Loucy (cell line): Measurements from ENCODE around the gene TSPAN31.

ENCODE experiments used
- H2AFZ ChIP-seq: fragments of 200-600 bp; sonication (generic); 2 replicates; pipeline ENCODE4 v1.6.0; 2016; ENCODE audit warnings: antibody characterized with exemption, mild to moderate bottlenecking, low read length, moderate library complexity
- H3F3A ChIP-seq: fragments of 200-600 bp; 2 replicates; pipeline ENCODE4 v1.6.0; 2016; ENCODE audit warnings: antibody characterized with exemption, low read depth, mild to moderate bottlenecking
- H3K27me3 ChIP-seq: fragments of 200-600 bp; sonication (generic); 2 replicates; pipeline ENCODE4 v1.6.1; 2014; ENCODE audit warnings: low read length, mild to moderate bottlenecking; ENCODE audit not compliant: insufficient read depth, poor library complexity, severe bottlenecking
- H3K36me3 ChIP-seq: fragments of 200-600 bp; sonication (generic); 2 replicates; pipeline ENCODE4 v1.6.1; 2016; ENCODE audit warnings: low read length; ENCODE audit not compliant: insufficient read depth
- H3K4me1 ChIP-seq: fragments of 200-600 bp; sonication (generic); 2 replicates; pipeline ENCODE4 v1.5.1; 2014; ENCODE audit warnings: low read length, mild to moderate bottlenecking; ENCODE audit not compliant: insufficient read depth, poor library complexity, severe bottlenecking
- H3K4me2 ChIP-seq: fragments of 200-600 bp; sonication (generic); 2 replicates; pipeline ENCODE4 v1.6.0; 2014; ENCODE audit warnings: antibody characterized with exemption, low read length, low read depth, mild to moderate bottlenecking; ENCODE audit not compliant: poor library complexity, severe bottlenecking
- H3K4me3 ChIP-seq: fragments of 200-600 bp; sonication (generic); 2 replicates; pipeline ENCODE4 v1.5.1; 2014; ENCODE audit warnings: low read length, mild to moderate bottlenecking, mixed read lengths; ENCODE audit not compliant: poor library complexity, severe bottlenecking
- H3K79me2 ChIP-seq: fragments of 200-600 bp; sonication (generic); 2 replicates; pipeline ENCODE4 v1.6.1; 2014; ENCODE audit warnings: low read length; ENCODE audit not compliant: insufficient read depth
- H3K9ac ChIP-seq: fragments of 200-600 bp; sonication (generic); 2 replicates; pipeline ENCODE4 v1.6.0; 2014; ENCODE audit warnings: mild to moderate bottlenecking, low read depth, low read length, moderate library complexity; ENCODE audit not compliant: poor library complexity, severe bottlenecking
- H3K9me2 ChIP-seq: fragments of 200-600 bp; sonication (generic); replicated peaks from 2 replicates; pipeline ENCODE4 v1.6.1; 2016; ENCODE audit warnings: low read depth, low read length, mixed read lengths
- H3K9me3 ChIP-seq: fragments of 200-600 bp; sonication (generic); 2 replicates; pipeline ENCODE4 v1.6.1; 2014; ENCODE audit warnings: mild to moderate bottlenecking, antibody characterized with exemption, low read length, low read depth; ENCODE audit not compliant: insufficient read depth
- H4K20me1 ChIP-seq: fragments of 200-600 bp; sonication (generic); 2 replicates; pipeline ENCODE4 v1.6.0; 2014; ENCODE audit warnings: antibody characterized with exemption, low read length, mild to moderate bottlenecking; ENCODE audit not compliant: insufficient read depth, poor library complexity, severe bottlenecking
- EZH2phosphoT487 ChIP-seq: fragments of 200-600 bp; IDR thresholded peaks from 2 replicates; pipeline ENCODE4 v1.6.1; 2018; ENCODE audit warnings: antibody characterized with exemption, mild to moderate bottlenecking, moderate library complexity, borderline replicate concordance
- TF ChIP-seq, protein P1 (sequence below): fragments of 200-600 bp; sonication (generic); conservative IDR thresholded peaks from 2 replicates; pipeline ENCODE4 v1.5.1; 2014; ENCODE audit warnings: mild to moderate bottlenecking, antibody characterized with exemption, low read length

TSPAN31 gene

DNA sequence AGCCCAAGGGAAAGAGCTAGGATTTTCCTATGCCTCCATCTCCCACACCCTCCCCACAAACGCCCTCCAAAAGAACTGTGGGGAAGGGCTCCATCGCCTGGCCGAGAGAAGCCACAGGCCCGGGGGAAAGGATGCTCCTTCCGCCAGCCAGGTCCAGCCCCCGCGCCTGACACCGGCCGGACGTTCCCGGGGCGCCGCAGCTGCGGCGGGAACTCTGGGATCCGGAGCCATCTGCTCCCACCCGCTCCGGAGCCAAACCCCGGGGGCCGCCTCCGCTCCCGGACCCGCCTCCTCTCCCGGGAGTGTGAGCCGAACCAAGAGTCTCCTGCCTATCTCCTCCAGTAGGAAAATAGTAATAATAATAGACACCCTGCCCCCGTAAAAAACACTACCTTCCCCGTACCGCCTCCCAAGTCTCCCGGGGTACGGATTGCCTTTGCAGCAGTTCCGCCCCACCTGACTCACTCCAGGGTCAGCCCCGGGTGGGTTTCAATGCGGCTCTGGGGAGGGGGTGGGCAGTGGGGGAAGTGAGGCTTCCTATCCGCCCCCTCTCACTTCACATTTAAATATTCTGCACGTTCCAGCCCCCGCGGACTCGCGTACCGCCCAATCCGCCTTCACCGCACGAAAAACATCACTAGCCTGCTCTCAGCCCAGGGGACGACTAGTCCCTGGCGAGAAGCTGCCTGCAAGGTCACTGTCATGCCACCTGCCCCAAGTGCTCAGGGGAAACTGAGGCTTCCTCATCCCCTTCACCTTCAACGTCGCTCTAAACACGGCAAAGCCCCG, 8.7 kb upstream of the TSPAN31 start:
- Histone ChIP-seq H4K20me1 (peaks cover 48% of the 10 kb centered on the region), H2AFZ (no peak overlapping the region), H3K4me3 (no peak overlapping the region), H3K36me3 (peaks cover 41% of the 10 kb centered on the region; the same call in 1 of the 2 replicates), H3K9me3 (no peaks in the 10 kb centered on the region), H3F3A (no peaks in the 10 kb centered on the region), H3K79me2 (peaks cover 64% of the 10 kb centered on the region), H3K4me1 (peaks cover 21% of the 10 kb centered on the region), H3K4me2 (peak overlapping the region; percentile 30), H3K9ac (no peak overlapping the region), H3K27me3 (no peaks in the 10 kb centered on the region), H3K9me2 (no peaks in the 10 kb centered on the region)
- TF ChIP-seq, protein P1, sequence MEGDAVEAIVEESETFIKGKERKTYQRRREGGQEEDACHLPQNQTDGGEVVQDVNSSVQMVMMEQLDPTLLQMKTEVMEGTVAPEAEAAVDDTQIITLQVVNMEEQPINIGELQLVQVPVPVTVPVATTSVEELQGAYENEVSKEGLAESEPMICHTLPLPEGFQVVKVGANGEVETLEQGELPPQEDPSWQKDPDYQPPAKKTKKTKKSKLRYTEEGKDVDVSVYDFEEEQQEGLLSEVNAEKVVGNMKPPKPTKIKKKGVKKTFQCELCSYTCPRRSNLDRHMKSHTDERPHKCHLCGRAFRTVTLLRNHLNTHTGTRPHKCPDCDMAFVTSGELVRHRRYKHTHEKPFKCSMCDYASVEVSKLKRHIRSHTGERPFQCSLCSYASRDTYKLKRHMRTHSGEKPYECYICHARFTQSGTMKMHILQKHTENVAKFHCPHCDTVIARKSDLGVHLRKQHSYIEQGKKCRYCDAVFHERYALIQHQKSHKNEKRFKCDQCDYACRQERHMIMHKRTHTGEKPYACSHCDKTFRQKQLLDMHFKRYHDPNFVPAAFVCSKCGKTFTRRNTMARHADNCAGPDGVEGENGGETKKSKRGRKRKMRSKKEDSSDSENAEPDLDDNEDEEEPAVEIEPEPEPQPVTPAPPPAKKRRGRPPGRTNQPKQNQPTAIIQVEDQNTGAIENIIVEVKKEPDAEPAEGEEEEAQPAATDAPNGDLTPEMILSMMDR, result no peak
- no peak for TF ChIP-seq EZH2phosphoT487

DNA sequence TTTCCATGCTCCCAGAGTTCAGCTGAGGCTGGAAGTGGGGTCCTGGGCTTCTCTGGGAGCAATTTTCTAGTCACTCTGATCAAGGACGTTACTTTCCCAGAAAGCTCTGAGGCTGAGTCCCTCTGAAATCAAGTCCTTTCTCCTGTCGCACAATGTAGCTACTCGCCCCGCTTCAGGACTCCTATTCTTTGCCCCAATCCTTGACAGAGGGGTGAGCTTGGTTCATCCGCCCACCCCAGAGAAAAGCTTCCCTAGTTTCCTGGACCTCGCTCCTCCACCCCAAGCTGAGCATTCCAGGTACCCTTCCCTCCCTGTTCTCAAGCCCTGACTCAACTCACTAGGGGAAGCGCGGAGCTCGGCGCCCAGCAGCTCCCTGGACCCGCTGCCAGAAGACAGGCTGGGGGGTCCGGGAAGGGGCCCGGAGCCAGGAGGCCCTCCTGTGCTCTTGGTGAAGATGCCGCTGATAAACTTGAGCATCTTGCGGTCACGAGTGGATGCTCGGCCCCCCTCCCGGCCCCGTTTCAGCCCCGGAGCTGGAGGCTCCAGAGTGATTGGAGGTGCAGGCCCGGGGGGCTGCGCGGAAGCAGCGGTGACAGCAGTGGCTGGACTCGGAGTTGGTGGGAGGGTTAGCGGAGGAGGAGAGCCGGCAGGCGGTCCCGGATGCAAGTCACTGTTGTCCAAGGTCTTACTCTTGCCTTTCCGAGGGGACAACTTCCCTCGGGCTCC, 7.9 kb upstream of the TSPAN31 start:
- Histone ChIP-seq H3K4me2 (peak overlapping the region; percentile 30), H3K36me3 (peaks cover 33% of the 10 kb centered on the region; the same call in 1 of the 2 replicates), H3K4me3 (no peak overlapping the region), H3K9me3 (no peaks in the 10 kb centered on the region), H2AFZ (no peak overlapping the region), H3F3A (no peaks in the 10 kb centered on the region), H3K79me2 (peaks cover 71% of the 10 kb centered on the region), H3K9ac (no peak overlapping the region), H3K27me3 (no peaks in the 10 kb centered on the region), H3K9me2 (no peaks in the 10 kb centered on the region), H3K4me1 (peaks cover 21% of the 10 kb centered on the region), H4K20me1 (peaks cover 48% of the 10 kb centered on the region)
- TF ChIP-seq, protein P1, result no peak

DNA sequence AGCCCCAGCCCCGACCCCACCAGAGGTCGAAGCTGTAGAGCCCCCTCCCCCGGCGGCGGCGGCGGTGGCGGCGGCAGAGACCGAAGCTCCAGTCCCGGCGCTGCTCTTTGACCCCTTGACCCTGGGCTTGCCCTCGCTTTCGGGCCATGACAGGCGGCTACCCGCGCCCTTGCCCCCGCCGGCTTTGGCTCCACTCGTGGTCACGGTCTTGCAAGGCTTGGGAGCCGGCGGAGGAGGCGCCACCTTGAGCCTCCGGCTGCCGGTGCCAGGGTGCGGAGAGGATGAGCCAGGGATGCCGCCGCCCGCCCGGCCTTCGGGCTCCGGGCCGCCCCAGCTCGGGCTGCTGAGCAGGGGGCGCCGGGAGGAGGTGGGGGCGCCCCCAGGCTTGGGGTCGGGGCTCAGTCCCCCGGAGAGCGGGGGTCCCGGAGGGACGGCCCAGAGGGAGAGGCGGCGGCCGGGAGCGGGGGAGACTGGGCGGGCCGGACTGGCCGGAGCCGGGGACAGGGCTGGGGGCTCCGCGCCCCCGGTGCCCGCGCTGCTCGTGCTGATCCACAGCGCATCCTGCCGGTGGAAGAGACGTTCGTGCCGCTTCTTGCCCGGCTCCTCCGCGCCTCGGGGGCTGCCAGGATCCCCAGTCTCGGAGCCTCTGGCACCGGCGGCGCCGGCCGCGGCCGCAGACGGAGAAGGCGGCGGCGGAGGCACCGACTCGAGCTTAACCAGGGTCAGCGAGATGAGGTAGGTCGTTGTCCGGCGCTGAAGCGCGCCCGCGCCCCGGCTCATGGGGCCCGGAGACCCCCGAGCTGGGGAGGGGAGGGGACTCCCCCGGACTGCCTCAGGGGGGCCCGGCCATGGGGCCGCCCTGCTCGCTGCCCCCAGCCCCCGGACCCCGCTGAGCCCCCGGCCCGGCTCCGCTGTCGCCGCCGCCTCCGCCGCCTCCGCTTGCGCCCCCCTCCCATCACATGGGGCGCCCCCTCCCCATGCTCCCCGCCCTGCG, 7.1 kb upstream of the TSPAN31 start:
- Histone ChIP-seq H3K4me2 (no peak overlapping the region), H3K9me3 (no peaks in the 10 kb centered on the region), H3K4me1 (peaks cover 27% of the 10 kb centered on the region), H3K27me3 (no peaks in the 10 kb centered on the region), H3K36me3 (peaks cover 25% of the 10 kb centered on the region; the same call in 1 of the 2 replicates), H3K79me2 (peaks cover 71% of the 10 kb centered on the region), H3K9ac (no peak overlapping the region), H3F3A (no peaks in the 10 kb centered on the region), H4K20me1 (peaks cover 48% of the 10 kb centered on the region), H3K9me2 (no peaks in the 10 kb centered on the region), H3K4me3 (no peak overlapping the region), H2AFZ (no peak overlapping the region)
- TF ChIP-seq EZH2phosphoT487, result no peak
- TF ChIP-seq, protein P1, result no peak
